GM12878 (cell line): ENCODE results near the gene TMEM59. TPM values are rescaled to one million over a fixed set of nuclear protein-coding genes. Genes with fewer than 3 reads are reported as not detected.

Source experiments
- IKZF1 ChIP-seq: fragments of 450-650 bp; conservative IDR thresholded peaks from 2 replicates; pipeline ENCODE4 v1.6.1; 2017; ENCODE audit warnings: antibody characterized with exemption, mild to moderate bottlenecking
- polyA plus RNA-seq, 11 experiments: library from polyadenylated mRNA; depleted of rRNA in 4 of 11; unstranded in 6 of 11; stranded (reverse) in 5 of 11; fragments of >200 nt; fragmentation: Nextera tagmentation in 4 of 11; fragmentation: Illumina TruSeq in 1 of 11; extraction: Ambion mirVana in 4 of 11; extraction: Trizol in 1 of 11; gene quantifications; 1 replicate in 1 of 11; 2 replicates in 10 of 11; pipeline versions ENCODE4 v1.2.1 to v1.2.3, GENCODE V29; 2011 to 2016; ENCODE audit warnings: inconsistent platforms in 2 of 11, missing spikeins in 2 of 11, low read depth in 1 of 11
- total RNA-seq, 4 experiments: library from RNA; depleted of rRNA in 3 of 4; stranded (reverse); fragments of >200 nt in 3 of 4; fragmentation: Illumina TruSeq in 1 of 4; extraction: Trizol in 1 of 4; gene quantifications; 2 replicates each; pipeline versions ENCODE4 v1.2.1 to v1.2.3, GENCODE V29; 2013 to 2021
- TF ChIP-seq, protein P1 (sequence below): fragments of 450-650 bp; formaldehyde crosslinking; IDR thresholded peaks from 2 replicates; pipeline ENCODE4 v1.4.0; 2022; ENCODE audit warnings: mild to moderate bottlenecking, moderate library complexity
- TF ChIP-seq, protein P2 (sequence below): IDR thresholded peaks from 2 replicates; pipeline ENCODE4 v1.6.1; 2011; ENCODE audit warnings: borderline replicate concordance, low read depth, mild to moderate bottlenecking, moderate library complexity, mixed read lengths, low read length; ENCODE audit not compliant: insufficient read depth; ENCODE audit errors: extremely low read length
- TF ChIP-seq, protein P3 (sequence below): IDR thresholded peaks from 2 replicates; pipeline ENCODE4 v1.6.1; 2012; ENCODE audit warnings: mild to moderate bottlenecking, low read depth, low read length

TMEM59 gene
- total and polyA plus RNA-seq, 10 of the 15 experiments (the other 5 are each of a cell fraction or from before 2014, with no cell fraction given), result 69.9 to 273 (median 111) TPM

DNA sequence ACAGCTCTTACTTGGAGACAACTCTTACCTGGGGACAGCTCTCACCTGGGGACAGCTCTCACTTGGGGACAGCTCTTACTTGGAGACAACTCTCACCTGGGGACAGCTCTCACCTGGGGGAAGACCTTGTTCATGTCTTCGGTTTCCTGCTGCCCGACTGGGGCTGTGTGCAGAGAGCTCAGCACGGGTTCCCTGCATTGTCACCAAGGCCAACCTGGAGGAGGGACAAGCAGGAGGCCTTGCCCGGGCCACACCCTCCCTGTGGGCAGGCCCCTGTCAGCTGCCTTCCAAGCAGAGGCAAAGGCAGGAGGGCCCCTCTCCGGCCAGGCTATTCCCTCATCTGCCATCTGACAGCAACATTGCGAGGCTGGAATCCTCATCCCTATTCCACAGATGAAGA, 35.0 kb downstream of the TMEM59 start, which contains the start of gene LDLRAD1 (continued):
- TF ChIP-seq, protein P1, sequence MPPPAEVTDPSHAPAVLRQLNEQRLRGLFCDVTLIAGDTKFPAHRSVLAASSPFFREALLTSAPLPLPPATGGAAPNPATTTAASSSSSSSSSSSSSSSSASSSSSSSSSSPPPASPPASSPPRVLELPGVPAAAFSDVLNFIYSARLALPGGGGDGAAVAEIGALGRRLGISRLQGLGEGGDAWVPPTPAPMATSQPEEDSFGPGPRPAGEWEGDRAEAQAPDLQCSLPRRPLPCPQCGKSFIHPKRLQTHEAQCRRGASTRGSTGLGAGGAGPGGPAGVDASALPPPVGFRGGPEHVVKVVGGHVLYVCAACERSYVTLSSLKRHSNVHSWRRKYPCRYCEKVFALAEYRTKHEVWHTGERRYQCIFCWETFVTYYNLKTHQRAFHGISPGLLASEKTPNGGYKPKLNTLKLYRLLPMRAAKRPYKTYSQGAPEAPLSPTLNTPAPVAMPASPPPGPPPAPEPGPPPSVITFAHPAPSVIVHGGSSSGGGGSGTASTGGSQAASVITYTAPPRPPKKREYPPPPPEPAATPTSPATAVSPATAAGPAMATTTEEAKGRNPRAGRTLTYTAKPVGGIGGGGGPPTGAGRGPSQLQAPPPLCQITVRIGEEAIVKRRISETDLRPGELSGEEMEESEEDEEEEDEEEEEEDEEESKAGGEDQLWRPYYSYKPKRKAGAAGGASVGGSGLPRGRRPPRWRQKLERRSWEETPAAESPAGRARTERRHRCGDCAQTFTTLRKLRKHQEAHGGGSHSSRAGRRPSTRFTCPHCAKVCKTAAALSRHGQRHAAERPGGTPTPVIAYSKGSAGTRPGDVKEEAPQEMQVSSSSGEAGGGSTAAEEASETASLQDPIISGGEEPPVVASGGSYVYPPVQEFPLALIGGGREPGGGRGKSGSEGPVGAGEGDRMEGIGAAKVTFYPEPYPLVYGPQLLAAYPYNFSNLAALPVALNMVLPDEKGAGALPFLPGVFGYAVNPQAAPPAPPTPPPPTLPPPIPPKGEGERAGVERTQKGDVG (CRISPR knock-in tag), result no peak
- no peak for TF ChIP-seq IKZF1
- TF ChIP-seq, protein P2, sequence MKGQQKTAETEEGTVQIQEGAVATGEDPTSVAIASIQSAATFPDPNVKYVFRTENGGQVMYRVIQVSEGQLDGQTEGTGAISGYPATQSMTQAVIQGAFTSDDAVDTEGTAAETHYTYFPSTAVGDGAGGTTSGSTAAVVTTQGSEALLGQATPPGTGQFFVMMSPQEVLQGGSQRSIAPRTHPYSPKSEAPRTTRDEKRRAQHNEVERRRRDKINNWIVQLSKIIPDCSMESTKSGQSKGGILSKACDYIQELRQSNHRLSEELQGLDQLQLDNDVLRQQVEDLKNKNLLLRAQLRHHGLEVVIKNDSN, result no peak
- TF ChIP-seq, protein P3, sequence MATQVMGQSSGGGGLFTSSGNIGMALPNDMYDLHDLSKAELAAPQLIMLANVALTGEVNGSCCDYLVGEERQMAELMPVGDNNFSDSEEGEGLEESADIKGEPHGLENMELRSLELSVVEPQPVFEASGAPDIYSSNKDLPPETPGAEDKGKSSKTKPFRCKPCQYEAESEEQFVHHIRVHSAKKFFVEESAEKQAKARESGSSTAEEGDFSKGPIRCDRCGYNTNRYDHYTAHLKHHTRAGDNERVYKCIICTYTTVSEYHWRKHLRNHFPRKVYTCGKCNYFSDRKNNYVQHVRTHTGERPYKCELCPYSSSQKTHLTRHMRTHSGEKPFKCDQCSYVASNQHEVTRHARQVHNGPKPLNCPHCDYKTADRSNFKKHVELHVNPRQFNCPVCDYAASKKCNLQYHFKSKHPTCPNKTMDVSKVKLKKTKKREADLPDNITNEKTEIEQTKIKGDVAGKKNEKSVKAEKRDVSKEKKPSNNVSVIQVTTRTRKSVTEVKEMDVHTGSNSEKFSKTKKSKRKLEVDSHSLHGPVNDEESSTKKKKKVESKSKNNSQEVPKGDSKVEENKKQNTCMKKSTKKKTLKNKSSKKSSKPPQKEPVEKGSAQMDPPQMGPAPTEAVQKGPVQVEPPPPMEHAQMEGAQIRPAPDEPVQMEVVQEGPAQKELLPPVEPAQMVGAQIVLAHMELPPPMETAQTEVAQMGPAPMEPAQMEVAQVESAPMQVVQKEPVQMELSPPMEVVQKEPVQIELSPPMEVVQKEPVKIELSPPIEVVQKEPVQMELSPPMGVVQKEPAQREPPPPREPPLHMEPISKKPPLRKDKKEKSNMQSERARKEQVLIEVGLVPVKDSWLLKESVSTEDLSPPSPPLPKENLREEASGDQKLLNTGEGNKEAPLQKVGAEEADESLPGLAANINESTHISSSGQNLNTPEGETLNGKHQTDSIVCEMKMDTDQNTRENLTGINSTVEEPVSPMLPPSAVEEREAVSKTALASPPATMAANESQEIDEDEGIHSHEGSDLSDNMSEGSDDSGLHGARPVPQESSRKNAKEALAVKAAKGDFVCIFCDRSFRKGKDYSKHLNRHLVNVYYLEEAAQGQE, result no peak
